ACHN (cell line): Measurements from ENCODE around the gene MISFA.
"Not testable (repeated sequence)": the region's sequence is repeated elsewhere in the genome, so short reads cannot be mapped to it uniquely, and the experiment has no call there.

Source experiments
- DNase-seq: peaks from one replicate; pipeline ENCODE4 v3.0.0-alpha.2; 2015
- in situ Hi-C: cut with HindIII; loops from 2 replicates; pipeline ENCODE4 v1.10.0; 2017; ENCODE audit warnings: low sequenced_read_pairs, low pct_ligation_motif_present, low pct_unique_long_range_greater_than_20kb

The MISFA gene

DNA sequence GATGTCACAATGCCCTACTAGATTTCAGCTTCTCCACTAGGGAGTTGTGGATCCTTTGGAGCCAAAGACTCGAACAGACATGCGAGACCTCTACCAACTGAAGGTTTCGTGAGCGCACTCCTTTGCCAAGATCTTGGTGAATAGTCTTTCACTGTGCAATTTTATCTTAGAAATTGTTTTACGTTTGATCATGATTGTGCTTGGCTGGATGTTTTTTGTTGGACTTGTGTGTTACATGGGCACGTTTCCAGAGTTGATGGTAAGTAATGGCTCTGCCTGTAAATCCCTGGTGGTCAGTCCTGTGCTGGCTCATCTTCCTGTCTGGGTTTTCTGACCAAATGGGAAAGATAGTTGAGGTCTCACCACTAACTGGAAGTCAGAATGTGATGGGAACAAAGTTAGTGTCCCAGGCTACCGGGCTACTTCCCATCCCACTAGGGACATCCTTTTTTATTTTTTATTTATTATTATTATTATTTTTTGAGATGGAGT, at the start of gene MISFA:
Gene MISFA (plus strand): TSS at position 51 of the 492 bp plus-strand sequence. CDS start 140 bp downstream, at position 191.
- no peak for DNase-seq
- in situ Hi-C loops = no loop called here

DNA sequence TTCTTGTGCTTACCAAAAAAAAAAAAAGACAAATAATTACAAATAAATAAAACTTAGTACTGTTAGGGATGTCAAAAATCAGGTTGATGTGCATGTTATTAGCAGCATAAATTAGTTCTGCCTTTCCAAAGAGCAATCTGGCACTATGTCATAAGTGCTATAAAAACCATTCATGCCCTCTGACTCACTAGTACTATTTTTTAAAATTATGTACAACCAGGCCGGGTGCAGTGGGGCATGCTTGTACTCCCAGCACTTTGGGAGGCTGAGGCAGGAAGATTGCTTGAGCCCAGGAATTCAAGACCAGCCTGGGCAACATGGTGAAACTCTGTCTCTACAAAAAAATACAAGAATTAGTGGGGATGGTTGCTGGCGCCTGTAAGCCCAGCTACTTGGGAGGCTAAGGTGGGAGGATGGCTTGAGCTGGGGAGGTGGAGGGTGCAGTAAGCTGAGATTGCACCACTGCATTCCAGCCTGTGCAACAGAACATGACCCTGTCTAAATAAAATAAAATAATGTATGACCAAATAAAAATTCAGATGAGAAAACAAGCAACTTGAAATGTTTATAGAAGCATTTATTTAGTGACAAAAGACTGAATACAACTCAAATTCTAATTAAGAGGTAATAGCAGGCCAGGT, 36.4 kb upstream of the MISFA start:
- in situ Hi-C loops = no loop called here

DNA sequence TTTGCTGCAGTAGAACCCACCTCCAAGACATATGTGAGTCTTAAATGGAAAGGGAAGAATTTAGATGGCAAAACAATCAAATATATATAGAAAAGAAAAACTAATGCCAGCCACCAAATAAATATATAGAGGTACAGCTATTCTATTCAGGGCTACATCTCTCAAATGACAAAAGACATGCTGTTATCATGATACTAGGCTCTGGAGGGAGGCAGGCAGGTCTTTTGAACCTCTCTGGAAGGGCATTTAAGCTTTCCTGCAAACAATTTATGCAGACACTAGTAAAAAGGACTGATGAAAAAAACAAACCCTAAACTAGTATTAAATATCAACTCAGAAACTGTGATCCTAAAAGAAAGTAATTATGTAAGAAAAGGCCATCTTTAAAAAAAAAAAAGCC, 35.4 kb upstream of the MISFA start:
- in situ Hi-C loops = no loop called here
- DNase-seq = no peak

More for the DNA sequence above, 36.4 kb upstream of the MISFA start:
- DNase-seq = no peak

DNA sequence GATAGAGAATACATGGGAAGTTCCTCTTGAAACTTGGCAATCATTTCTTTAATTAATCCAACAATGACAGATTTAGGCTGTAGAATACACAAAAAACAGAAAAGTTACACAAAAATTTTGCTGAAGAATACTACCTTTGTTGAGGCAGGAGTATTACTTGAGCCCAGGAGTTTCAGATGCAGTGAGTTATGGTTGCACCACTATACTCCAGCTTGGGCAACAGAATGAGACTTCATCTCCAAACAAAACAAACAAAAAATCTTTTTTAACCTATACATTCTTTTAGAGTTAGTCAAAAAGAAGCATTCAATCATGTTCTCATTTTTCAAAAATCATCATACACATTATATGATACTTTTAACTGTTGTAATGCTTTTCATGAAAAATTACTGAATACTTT, 33.2 kb upstream of the MISFA start:
- in situ Hi-C loops = no loop called here
- DNase-seq = no peak

DNA sequence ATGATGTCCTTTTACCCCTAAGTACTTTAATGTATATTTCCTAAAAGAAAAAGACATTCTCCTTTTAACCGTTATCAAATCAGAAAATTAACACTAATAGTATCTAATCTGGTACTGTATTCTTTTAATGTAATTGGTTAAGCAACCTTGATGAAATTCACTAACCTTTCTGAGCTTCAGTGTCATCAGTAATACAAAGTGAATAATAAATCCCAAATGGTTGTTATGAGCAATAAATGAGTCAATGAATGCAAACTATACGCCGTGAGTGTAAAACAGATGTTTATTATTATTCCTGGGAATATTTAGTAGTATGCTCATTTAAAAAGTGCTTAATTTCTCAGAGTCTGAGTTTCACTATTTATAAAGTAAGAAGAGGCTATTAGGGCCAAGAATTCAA, 32.5 kb upstream of the MISFA start:
- in situ Hi-C loops = no loop called here
- DNase-seq = no peak

DNA sequence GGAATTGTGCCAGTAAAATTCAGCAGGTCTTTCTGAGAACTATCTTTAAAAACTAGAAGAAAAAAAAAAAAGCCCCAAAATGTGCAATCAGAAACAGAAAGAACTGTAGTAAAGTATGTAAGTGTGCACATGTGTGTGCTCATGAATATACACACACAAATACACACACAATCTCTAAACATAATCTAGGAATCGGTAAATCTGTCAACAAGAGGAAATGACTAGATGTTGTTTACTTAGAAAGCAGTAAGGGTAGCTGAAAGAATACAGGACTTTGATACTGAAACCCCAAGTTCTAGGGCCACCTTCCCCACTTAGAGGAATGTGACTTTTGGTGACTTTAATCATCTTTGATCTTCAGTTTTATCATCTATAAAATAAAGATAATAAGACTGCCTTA, 24.2 kb upstream of the MISFA start:
- in situ Hi-C loops = no loop called here
- no peak for DNase-seq

DNA sequence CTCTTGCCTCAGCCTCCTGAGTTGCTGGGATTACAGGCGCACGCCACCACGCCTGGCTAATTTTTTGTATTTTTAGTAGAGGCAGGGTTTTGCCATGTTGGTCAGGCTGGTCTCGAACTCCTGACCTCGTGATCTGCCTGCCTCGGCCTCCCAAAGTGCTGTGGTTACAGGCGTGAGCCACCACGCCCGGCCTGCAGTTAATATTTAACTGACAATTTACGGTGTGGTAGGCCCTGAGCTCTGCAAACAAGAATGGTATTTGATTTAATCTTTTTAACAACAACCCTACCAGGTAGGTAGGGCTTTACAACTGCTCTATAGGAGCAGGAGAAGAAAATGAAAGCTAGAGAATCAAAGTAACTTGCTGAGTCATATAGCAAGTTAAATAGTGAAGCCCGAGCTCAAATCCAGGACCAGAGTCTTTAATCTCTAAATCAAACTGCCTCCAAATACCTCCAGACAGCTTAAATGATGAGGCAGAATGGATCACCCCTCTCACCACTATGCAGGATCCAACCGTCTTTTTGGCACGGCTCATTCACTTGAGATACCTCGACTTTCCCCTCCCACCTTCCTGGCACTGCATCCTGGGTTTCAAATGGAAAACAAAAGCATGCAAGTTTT, 20.5 kb upstream of the MISFA start:
- no peak for DNase-seq
- in situ Hi-C loops = no loop called here

DNA sequence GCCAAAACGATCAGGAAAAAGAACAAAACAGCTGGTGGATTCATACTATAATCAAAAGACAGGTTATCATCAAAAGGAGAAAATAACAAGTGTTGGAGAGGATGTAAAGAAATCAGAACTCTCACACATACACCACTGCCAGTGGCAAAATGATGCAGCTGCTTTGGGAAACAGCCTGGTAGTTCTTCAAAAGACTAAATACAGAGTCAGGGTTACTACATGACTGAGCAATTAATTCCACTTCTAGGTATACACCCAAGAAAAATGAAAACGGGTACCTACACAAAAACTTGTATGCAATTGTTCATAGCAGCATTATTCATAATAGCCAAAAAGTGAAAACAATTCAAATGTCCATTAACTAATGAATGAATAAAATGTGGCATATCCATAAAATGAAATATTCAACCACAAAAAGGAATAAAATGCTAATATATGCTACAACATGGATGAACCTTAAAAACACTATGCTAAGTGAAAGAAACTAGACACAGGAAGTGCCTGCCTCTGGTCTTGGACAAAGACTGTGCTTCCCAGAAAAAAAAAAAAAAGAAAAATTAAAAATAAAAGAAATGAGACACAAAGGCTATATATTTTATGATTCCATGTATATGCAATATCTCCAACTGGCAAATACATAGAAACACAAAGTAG, 19.3 kb upstream of the MISFA start:
- in situ Hi-C loops = no loop called here
- no peak for DNase-seq

DNA sequence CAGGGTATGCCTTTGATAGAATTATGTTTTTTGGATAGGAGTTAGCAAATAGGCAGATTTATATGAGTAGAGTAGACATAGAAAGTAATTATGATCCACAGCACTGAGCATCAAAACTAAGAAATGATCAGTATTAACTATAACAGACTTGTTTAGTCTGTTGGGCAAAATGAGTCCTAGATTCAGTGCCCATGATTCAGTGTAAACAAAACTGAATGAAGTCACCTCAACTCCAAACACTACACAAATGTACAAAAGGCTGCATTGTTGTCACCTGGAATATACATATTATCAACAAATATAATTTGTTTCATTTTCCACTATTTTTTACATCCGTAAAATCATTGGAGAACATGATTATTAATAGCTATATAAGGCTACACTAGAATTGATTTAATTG, 17.8 kb upstream of the MISFA start:
- DNase-seq = no peak
- in situ Hi-C loops = no loop called here

DNA sequence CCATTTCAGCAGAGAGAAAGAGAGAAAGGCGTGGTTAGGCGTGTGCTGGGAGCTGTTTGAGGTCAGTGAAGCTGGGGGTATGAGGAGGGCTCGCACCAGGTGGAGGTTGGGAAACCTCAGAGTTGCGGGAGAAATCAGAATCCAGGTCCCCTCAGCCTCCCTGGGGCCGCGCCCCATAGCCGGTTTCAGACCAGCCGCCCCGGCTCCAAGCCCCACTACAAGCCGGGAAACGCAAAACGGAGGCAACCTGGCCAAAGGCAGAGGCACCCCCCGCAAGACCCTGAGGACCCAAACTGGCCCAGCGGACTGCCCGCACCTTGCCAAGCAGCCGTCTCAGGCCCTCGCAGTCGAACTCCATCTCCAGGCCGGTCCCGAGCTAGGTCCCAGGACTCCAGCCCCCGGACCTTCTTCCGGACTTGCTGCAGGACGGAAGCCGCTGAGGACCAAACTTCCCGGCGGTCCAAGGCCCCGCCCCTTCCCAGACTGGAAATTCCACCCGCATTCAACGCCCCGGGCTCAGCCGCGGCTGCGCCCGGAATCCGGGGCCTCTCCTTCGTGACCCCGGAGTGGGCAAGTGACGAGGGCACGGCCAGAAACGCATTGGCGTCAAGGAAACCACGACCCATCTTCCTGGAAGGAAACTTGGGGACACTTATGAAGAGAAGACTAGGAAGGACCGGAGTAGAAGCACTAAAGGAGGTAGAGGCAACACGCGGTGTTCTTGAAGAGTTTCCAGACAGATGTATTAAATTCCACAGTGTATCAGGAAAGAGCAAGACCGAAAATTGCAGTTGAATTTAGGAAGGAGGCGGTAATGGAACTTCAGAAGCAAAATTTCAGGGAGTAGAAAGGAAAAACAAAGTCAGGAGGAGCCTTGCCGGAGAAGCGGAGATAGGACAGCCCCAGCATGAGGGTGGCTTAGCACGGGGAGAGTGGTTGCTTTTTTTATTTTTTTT, 11.0 kb upstream of the MISFA start, which contains the start of gene UEVLD:
Gene UEVLD (minus strand): TSS at position 438 of the 956 bp plus-strand sequence. CDS start 80 bp downstream, at position 358.
- DNase-seq = peak; percentile 81
- in situ Hi-C loops = no loop called here

DNA sequence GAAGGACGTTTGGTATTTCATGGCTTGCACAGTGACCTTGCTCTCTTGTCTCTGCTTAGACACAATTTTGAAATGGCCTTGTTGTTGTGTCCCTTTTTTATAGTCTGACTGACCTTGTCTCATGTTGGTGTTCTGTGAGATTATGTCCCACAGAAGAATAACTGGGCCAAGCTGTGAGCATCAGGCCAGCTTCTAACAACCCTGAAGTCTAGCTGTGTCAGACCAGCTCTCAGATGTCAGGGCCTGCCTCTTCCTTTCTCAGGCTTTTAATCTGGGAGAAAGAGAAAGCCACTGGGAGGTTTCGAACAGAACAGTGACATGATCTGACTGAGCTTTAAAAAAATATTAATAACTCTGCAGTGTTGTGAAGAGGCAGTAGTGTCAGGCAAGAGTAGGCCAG, 9.0 kb upstream of the MISFA start:
- in situ Hi-C loops = no loop called here
- no peak for DNase-seq

DNA sequence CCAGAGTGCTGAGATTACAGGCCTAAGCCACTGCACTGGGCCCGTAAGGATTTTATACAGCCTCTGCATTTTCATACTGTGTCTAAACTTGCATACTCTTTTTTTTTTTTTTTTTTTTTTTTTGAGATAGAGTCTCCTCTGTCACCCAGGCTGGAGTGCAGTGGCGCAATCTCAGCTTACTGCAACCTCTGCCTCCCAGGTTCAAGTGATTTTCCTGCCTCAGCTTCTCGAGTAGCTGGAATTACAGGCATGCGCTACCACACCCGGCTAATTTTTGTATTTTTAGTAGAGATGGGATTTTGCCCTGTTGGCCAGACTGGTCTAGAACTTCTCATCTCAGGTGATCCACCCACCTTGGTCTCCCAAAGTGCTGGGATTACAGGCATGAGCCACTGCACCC, 5.5 kb upstream of the MISFA start:
- DNase-seq, in situ Hi-C loops: not testable (repeated sequence)

DNA sequence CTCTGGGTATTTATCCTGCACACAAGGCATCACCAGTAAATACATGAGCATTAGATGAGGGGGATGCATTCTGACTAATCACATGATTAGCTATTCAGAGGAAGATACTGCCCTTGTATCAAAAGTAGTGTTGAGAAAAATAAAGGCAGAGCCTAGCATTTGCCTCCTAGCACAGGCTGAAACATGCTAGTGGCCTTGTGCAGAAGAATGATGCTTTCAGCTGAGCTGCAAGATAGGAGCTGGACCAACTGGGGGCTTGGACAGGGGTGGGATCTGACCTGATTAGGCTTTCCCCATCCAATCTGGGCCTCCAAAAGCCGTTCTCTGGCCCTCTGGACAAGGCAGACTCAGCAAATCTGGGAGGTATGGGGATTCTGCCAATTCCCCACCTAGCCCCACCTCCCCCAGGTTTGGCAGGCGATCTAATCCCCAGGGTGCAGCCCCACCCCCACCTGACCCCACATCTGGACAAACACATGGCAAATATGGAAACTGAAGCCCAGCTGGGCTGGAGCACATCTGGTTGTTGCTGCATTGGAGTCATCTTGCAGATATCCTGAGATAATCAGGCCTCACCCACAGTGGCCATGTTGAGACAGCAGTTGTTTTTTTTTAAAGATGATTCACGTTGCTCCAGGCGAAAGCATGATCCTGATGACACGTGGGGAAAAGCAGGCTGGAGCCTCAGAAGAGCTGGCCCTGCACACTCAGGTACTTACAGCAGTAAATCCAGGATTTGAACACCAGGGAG, 4.4 kb upstream of the MISFA start:
- DNase-seq = no peak
- in situ Hi-C loops = no loop called here

DNA sequence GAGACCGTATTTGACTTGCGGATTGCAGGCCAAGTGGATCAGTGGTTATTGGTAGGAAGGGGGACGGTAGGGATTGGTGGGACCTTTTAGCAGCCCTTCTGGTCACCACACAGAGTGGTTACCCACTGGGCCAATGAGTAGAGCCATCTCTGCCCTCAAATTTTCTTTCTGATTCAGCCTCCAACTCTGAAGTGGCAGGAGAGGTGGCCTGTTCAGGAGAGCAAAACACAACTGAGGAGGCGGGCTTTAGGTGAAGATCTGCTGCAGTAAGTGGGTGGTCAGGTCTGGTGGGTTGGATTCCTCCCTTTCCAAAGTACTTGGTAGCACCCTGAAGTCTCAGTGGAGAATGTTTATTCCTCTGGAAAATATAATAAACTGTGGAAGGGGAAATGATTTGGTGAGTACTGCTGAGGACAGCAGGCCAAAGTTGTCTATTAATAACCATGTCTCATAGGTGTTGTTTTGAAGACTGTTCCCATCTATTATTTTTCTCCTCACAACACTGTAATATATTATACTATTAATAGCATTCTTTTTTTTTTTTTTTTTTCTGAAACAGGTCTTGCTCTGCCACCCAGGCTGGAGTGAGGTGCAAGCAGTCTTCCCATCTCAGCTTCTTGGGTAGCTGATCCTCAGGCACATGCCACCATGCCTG, 1.5 kb downstream of the MISFA start:
- in situ Hi-C loops = no loop called here
- DNase-seq = no peak

DNA sequence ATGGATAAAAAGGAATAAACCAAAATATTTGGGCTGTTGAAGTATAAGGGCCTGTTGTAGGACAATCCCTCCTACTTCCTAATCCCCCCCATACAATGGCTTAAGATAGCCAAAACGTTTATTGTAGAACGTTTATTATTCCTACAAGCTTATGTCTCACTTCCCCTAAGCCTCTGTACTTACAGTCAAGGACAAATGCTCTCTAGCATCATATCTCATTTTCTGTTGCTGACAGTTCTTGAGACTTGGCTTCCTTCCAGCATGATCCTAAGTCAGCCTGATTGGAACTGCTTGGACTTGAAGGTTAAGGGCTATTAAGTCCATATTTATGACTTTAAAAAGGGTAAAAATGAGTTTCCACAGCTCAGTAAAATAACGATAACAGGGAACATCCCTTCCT, 8.8 kb downstream of the MISFA start:
- in situ Hi-C loops = no loop called here
- DNase-seq = no peak

DNA sequence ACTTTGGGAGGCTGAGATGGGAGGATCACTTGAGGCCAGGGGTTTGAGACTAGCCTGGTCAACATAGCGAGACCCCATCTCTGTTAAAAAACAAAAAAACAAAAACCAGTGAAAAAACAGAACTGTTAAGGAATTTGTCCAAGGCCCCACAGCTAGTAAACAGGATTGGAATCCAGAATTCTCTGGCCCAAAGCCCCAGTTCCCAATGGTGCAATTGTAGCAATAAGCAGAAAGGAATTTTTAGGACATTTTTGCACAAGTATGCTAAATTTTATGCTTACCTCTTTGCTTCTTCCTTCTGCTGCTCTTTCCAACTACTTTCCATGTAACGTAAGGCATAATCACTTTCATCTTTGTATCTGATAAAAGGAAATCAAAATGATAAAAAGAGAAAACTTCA, 11.6 kb downstream of the MISFA start:
- no peak for DNase-seq
- in situ Hi-C loops = no loop called here

DNA sequence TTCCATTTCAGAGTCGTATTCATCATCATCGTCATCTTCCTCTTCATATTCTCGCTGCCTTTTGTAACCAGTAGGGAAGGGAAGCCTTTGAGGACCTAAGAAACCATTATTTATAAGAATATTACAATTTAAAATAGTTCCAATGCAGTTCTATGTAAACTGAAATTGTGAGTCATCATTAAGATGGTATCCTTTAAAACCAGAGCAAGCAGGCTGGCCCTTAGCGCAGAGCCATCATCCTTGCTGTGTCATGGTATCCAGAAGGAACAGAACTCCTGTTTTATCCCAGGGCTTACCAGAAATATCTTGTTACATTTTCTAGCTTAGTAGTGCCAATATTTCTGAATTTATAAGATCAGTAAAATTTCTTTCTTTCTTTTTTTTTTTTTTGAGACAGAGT, 12.8 kb downstream of the MISFA start:
- DNase-seq = no peak
- in situ Hi-C loops = no loop called here

DNA sequence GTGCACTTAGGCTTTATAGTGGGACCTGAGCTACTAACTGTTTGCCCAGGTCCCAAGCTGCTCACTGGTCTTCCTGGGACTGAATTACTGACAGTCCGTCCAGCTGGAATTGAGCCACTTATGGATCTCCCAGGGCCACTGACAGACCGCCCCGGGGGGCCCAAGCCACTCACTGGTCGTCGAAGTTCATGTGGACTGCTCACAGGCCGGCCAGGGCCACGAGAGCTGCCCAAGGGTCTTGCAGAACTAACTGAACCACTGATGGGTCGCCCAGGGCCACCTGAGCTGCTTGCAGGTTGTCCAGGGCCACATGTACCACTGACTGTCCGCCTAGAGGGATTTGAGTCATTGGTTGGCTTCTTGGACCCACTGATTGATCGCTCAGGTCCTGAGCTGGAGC, 15.1 kb downstream of the MISFA start:
- no peak for DNase-seq
- in situ Hi-C loops = no loop called here
